ENCODE results near the gene ABHD6. TPM values are rescaled to one million over a fixed set of nuclear protein-coding genes. Genes with fewer than 3 reads are reported as not detected.

Gene ABHD6
- total RNA-seq, 2 donors from 2014 or later, result 13.2 to 16.9 TPM

DNA sequence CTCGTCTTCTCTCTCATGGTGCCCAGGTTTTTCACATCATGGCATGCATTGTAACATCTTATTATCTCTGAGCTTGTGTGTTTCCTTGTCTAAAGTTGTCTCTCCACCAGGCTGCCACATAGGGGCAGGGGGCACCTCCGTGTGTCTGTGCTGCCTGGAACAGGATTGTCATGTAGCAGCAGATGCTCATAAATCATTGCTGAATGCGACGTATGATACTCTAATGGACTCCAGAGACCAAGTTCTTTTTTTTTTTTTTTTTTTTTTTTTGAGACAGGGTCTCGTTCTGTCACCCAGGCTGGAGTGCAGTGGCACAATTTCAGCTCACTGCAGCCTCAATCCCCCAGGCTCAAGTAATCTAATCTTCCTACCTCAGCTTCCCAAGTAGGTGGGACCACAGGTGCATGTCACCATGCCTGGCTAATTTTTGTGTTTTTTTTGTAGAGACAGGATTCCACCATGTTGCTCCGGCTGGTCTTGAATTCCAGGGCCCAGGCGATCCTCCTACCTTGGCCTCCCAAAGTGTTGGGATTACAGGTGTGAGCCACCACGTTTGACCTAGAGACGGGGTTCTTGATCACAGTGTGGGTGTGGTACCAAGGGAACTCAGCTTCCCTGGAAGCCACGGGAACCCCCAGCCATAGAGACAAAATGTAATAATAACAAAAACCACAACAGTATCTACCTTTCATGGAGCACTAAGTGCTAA lies 22.1 kb upstream of the ABHD6 start:
- no peak for DNase-seq (ENCODE audit: low spot score)
- H3K27ac ChIP-seq, result no peak overlapping the region
- H3K9me3 ChIP-seq, result no peaks in the 10 kb centered on the region
- intact Hi-C loops (cut with DNase I), result no loop called here
- no peaks in the 10 kb centered on the region for H3K36me3 ChIP-seq
- no peaks in the 10 kb centered on the region for H3K4me1 ChIP-seq (replicated peaks)
- TF ChIP-seq POLR2A (IDR thresholded peaks at IDR 0.05) (no peak), POLR2AphosphoS5 (IDR thresholded peaks at IDR 0.05) (no peak)
- TF ChIP-seq, protein P1, sequence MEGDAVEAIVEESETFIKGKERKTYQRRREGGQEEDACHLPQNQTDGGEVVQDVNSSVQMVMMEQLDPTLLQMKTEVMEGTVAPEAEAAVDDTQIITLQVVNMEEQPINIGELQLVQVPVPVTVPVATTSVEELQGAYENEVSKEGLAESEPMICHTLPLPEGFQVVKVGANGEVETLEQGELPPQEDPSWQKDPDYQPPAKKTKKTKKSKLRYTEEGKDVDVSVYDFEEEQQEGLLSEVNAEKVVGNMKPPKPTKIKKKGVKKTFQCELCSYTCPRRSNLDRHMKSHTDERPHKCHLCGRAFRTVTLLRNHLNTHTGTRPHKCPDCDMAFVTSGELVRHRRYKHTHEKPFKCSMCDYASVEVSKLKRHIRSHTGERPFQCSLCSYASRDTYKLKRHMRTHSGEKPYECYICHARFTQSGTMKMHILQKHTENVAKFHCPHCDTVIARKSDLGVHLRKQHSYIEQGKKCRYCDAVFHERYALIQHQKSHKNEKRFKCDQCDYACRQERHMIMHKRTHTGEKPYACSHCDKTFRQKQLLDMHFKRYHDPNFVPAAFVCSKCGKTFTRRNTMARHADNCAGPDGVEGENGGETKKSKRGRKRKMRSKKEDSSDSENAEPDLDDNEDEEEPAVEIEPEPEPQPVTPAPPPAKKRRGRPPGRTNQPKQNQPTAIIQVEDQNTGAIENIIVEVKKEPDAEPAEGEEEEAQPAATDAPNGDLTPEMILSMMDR (IDR thresholded peaks at IDR 0.05), result no peak
- no peaks in the 10 kb centered on the region for H3K27me3 ChIP-seq (replicated peaks; ENCODE audit: insufficient read depth)
- 82% methylated on average over 10 of the region's 10 CpGs for WGBS
- no peak overlapping the region for H3K4me3 ChIP-seq

GRCh38 chr3:58216496-58217195 lies 20.9 kb upstream of the ABHD6 start:
- TF ChIP-seq, protein P1 (IDR thresholded peaks at IDR 0.05), result no peak
- TF ChIP-seq POLR2AphosphoS5 (IDR thresholded peaks at IDR 0.05) (no peak), POLR2A (IDR thresholded peaks at IDR 0.05) (no peak)
- WGBS, result 73% methylated on average over 10 of the region's 10 CpGs
- H3K27me3 ChIP-seq (replicated peaks; ENCODE audit: insufficient read depth), result no peaks in the 10 kb centered on the region
- no peak overlapping the region for H3K4me3 ChIP-seq
- no peaks in the 10 kb centered on the region for H3K4me1 ChIP-seq (replicated peaks)
- no peak for DNase-seq (ENCODE audit: low spot score)
- H3K36me3 ChIP-seq, result no peaks in the 10 kb centered on the region
- no peaks in the 10 kb centered on the region for H3K9me3 ChIP-seq
- no peak overlapping the region for H3K27ac ChIP-seq
- intact Hi-C loops (cut with DNase I), result no loop called here

DNA sequence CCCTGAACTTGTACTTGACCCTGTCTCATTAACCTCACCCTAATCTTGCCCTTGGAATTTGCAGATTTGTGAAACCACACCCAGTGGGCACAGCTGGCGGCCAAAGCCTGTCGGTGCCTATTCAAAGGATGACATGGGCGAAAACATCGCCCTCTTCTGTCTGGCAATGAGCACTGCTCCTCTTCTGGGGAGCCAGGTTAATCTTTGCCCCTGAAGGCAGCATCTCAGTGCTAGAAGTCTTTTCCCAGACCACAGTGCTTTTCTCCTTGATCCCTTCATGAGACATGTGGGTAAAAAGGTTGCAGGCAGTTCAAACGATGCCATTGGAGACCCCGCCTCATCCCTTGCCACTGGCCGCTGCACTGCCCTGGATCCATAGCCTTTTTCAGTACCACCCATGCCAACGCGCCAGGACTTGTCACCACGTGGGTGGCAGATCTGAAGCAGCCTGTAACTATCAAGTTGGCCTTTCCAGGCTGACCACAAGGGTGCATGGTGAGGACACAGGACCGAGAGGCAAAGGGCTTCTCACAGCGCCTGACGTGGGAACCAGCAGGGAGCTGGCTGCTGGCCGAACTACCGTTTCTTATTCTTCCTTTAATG lies 20.3 kb upstream of the ABHD6 start:
- TF ChIP-seq POLR2A (IDR thresholded peaks at IDR 0.05) (no peak), POLR2AphosphoS5 (IDR thresholded peaks at IDR 0.05) (peak; percentile 18)
- TF ChIP-seq, protein P1 (IDR thresholded peaks at IDR 0.05), result peak; percentile 44 to 73 (median 58)
- H3K9me3 ChIP-seq, result no peaks in the 10 kb centered on the region
- DNase-seq (ENCODE audit: low spot score), result peak; percentile 43
- H3K4me3 ChIP-seq, result no peak overlapping the region
- H3K27ac ChIP-seq, result no peak overlapping the region
- 30% methylated on average over 15 of the region's 15 CpGs for WGBS
- no peaks in the 10 kb centered on the region for H3K36me3 ChIP-seq
- no peaks in the 10 kb centered on the region for H3K4me1 ChIP-seq (replicated peaks)
- intact Hi-C loops (cut with DNase I), result no loop called here
- H3K27me3 ChIP-seq (replicated peaks; ENCODE audit: insufficient read depth), result no peaks in the 10 kb centered on the region

GRCh38 chr3:58218904-58219303 lies 18.7 kb upstream of the ABHD6 start:
- H3K27me3 ChIP-seq (replicated peaks; ENCODE audit: insufficient read depth), result no peaks in the 10 kb centered on the region
- no peak for DNase-seq (ENCODE audit: low spot score)
- H3K4me1 ChIP-seq (replicated peaks), result no peaks in the 10 kb centered on the region
- no peak overlapping the region for H3K4me3 ChIP-seq
- intact Hi-C loops (cut with DNase I), result no loop called here
- no peak for TF ChIP-seq POLR2AphosphoS5 (IDR thresholded peaks at IDR 0.05)
- WGBS, result 90% methylated on average over 1 of the region's 1 CpG
- H3K36me3 ChIP-seq, result no peaks in the 10 kb centered on the region
- no peaks in the 10 kb centered on the region for H3K9me3 ChIP-seq
- H3K27ac ChIP-seq, result no peak overlapping the region

- no peaks in the 10 kb centered on the region for H3K9me3 ChIP-seq
- no peak overlapping the region for H3K4me3 ChIP-seq
- H3K27ac ChIP-seq, result no peak overlapping the region
- DNase-seq (ENCODE audit: low spot score), result no peak
- TF ChIP-seq, protein P1 (IDR thresholded peaks at IDR 0.05), result no peak
- TF ChIP-seq POLR2A (IDR thresholded peaks at IDR 0.05) (no peak), POLR2AphosphoS5 (IDR thresholded peaks at IDR 0.05) (no peak)
- H3K27me3 ChIP-seq (replicated peaks; ENCODE audit: insufficient read depth), result no peaks in the 10 kb centered on the region
- intact Hi-C loops (cut with DNase I), result no loop called here
- H3K36me3 ChIP-seq, result no peaks in the 10 kb centered on the region
- 45% methylated on average over 8 of the region's 8 CpGs for WGBS
- no peaks in the 10 kb centered on the region for H3K4me1 ChIP-seq (replicated peaks)
These were observed 15.3 kb upstream of the ABHD6 start for GRCh38 chr3:58222161-58222724.

Measured in prostate gland (tissue), 2 donors.